ENCODE results near the gene TMEM225B.
"Not testable (repeated sequence)": the region's sequence is repeated elsewhere in the genome, so short reads cannot be mapped to it uniquely, and the experiment has no call there.

TMEM225B gene

GRCh38 chr7:99579956-99580777 is 17.9 kb upstream of the TMEM225B start:
- peak; percentile 50 to 51 for DNase-seq

DNA sequence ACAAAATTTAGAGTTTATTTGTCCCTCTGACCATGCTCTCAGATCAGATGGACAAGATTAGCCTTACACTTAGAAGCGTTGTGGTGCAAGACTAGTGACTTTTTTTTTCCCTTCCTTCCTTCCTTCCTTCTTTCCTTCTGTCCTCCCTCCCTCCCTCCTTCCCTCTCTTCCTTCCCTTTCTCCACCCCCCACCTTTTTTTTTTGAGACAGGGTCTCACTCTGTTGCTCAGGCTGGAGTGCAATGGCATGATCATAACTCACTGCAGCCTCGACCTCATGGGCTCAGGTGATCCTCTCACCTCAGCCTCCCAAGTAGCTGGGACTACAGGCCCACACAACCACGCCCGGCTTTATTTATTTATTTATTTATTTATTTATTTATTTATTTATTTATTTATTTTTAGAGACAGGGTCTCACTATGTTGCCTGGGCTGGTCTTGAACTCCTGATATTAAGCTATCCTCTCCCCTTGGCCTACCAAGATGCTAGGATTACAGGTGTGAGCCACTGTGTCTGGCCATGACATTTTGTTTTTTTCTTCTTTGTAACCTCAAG is 17.2 kb upstream of the TMEM225B start:
- DNase-seq: not testable (repeated sequence)

DNA sequence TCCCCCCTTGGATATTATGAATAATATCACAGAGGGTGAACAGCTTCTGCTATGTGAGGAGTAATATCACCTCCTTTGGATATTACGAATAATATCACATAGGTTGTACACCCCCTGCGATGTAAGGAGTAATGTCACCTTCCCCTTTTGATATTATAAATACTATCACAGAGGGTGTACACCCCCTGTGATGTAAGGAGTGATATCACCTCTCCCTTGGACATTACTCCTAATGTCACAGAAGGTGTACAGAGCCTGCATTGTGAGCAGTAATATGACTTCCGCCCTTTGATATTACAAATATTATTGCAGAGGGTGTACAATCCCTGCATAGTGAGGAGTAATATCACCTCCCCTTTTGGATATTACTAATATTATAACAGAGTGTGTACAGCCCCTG is 9.2 kb upstream of the TMEM225B start:
- no peak for DNase-seq

- DNase-seq: no peak
Observed at GRCh38 chr7:99594948-99595745, 2.9 kb upstream of the TMEM225B start.

DNA sequence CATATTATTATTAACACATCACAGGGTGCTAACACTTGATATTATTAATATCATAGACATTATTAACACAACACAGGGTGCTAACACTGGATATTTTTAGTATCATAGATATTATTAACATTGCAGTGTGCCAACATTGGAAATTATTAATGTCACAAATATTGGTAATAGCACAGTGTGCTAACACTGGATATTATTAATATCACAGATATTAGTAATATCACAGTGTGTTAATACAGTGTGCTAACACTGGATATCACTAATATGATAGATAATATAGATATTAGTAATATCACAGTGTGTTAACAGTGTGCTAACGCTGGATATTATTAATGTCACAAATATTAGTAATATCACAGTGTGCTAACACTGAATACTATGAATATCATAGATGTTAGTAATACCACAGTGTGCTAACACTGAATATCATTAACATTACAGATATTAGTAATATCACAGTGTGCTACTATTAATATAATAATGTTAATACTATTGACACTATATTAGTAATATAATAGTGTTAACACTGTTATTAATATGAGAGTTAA is 1.6 kb upstream of the TMEM225B start:
- no peak for DNase-seq

DNA sequence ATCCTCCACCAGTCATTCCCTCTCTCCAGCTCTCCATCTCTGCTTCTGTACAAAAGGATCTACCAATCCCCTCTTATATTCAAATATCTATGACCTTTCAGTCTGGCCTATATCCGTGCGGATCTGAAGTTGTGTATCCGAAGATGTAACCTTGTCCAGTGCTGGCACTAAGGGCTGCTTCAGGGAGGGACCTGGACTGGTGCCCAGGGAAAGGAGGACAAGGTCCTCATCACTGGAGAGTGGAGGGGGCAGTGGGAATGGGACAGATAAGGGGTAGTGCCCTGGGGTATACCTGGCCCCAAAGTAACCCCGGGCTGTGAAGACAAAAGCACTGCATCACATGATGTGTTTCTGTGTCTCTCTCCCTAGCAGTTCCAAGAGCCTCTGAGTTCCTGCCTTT is 1.8 kb downstream of the TMEM225B start:
- no peak for DNase-seq

DNA sequence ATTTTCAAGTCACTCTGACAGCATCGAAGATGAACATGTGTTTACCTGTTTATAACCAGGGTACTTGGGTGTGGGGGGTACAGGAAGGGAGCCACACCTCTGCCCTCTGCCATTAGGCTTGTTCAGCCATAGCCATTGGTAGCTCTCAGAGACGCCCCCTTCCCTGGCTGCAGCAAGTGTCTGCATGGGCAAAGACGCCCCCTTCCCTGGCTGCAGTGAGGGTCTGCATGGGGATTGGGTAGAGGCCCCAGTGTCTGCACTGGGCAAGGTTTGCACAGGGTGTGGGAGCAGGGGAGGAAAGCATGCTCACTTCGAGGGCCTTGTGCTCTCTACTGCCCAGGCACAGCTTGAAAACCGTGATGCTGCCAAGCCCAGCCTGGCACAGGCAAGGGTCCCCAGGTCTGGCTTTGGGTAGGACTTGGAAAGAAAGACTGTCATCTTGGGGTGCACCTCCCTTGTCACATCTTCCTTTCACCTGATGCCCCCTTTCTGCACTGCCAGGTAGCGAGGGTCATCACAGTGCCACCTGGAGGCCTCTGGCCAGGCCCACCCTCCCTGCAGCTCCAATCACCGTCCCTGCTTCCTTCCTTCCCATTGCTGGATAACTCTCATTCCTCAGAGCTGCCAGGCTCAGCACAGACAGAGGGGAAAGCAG is 3.7 kb downstream of the TMEM225B start:
- no peak for DNase-seq

GRCh38 chr7:99605527-99605926 is 7.5 kb downstream of the TMEM225B start:
- no peak for DNase-seq

DNA sequence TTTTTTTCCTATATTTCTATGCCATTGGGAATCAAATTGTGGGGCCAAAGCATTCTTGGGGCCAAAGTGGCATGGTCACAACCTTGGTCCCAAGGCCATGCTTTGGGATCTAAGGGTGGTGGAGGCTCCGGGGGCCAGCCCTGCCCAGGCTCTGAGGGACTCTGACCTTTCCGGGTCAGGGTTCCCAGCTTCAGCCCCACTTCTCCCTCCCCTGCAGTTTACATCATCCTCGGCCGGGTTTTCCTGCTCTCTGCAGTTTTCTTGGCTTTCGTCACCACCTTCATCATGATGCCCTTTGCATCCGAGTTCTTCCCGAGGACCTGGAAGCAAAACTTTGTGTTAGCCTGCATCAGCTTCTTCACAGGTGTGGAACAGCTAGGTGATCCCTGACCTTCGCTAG is 8.5 kb downstream of the TMEM225B start:
- DNase-seq: no peak

DNA sequence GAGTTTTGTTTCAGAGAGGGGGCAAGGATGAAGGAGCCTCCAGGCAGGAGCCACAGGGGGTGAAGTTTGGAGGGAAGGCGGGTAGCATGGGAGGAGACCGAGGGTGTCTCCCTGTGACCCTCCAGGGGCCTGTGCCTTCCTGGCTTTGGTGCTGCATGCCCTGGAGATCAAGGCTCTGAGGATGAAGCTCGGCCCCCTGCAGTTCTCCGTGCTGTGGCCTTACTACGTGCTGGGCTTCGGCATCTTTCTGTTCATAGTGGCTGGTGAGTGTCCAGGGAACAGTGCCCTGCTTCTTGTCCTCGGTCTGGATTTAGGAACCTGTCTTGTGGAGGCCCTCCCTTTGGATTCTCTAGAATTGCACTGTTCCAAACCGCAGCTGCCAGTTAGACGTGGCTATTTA is 9.5 kb downstream of the TMEM225B start:
- no peak for DNase-seq

DNA sequence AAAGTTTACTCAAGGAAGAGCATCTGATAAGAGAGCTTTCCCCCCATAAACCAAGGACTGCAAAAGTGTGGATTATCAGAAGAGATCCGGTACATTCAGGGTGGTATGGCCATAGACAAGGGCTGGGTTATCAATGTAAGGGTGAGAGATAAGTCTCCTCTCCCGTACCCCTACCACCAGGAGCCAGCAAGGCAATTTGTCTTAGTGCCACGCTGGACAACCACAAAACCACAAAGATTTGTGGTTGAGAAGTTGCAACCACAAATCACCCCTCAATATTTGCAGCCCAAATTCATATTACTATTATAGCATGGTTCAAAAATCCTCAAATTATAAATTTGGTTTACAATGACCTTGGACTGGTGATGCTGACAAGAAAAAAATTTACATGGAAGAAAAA is 16.4 kb downstream of the TMEM225B start:
- no peak for DNase-seq

DNA sequence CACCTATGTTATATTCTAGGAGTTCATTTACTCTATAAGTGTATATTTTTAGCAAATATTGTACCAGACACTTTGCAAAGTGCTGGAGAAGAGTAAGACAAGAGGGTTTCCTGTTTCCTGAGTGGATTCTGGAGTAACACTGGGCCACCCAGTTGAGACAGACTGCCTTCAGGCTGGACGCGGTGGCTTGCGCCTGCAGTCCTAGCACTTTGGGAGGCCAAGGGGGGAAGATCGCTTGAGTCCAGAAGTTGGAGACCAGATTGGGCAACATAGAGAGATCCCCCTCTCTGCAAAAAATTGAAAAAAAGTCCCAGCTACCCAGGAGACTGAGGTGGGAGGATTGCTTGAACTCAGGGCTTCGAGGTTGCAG is 17.9 kb downstream of the TMEM225B start:
- DNase-seq: no peak

DNA sequence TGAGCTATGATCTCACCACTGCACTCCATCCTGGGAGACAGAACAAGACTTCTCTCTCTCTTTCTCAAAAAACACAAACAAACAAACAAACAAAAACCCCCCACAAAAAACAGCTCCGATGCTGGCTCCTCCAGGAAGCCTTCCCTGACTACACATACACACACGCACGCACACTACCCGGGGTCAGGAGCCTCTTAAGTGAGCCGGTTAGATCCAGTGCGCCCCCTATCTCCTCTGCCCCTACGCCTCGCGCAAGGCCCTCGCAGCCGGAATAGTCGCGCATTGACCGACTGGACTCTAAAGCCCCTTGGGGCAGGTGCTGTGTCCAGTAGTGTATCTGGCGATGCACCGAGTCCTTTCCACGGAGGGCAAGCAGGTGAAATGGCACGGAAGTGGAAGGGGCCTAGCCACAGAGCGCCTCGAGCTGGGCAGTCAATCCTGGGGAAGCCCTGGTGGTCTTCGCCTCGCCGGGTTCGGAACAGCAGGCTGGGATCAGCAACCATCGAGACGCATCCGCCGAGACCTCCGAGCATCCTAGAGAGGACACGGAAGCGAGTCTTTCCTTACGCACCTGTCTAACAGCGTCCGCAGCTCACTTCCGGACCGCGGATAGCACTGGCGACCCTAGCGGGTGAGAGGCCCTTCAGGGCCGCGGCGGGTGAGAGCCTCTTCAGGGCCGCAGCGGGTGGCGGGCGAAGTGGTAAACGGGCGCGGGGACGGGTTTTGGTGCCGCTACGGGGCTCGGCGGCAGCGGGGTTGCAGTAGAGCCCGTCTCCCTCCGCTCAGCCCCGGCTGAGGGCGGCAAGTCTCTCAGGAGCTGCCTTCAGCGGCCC is 18.5 kb downstream of the TMEM225B start, which contains the start of gene ZSCAN25:
Gene ZSCAN25, plus strand, starts transcription at position 588 of the 833 bp plus-strand sequence. CDS start 2,661 bp downstream, outside the sequence.
- peak; percentile 89 for DNase-seq

DNA sequence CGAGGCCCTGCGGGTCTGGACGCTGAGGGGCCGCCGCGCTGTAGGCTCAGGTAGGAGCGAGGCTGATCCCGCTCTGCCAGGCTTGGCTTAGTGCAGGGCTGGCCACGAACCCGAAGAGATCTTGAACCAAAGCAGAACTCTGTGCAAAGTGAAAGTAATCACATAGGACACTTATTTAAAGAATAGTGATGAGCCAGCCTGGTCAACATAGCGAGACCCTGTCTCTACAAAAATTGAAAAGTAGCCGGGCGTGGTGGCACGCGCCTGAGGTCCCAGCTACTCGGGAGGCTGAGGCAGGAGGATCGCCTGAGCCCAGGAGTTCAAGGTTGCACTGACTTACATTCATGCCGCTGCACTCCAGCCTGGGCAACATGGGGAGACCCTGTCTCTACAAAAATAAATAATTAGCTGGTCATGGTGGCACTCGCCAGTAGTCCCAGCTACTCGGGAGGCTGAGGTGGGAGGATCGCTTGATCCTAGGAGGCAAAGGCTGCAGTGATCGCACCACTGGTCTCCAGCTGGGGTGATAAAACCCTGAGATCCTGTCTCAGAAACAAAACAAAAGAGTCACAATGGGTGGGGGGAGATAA is 19.2 kb downstream of the TMEM225B start:
- DNase-seq: no peak

- no peak for DNase-seq
Observed at GRCh38 chr7:99618726-99619125, 20.7 kb downstream of the TMEM225B start.

DNA sequence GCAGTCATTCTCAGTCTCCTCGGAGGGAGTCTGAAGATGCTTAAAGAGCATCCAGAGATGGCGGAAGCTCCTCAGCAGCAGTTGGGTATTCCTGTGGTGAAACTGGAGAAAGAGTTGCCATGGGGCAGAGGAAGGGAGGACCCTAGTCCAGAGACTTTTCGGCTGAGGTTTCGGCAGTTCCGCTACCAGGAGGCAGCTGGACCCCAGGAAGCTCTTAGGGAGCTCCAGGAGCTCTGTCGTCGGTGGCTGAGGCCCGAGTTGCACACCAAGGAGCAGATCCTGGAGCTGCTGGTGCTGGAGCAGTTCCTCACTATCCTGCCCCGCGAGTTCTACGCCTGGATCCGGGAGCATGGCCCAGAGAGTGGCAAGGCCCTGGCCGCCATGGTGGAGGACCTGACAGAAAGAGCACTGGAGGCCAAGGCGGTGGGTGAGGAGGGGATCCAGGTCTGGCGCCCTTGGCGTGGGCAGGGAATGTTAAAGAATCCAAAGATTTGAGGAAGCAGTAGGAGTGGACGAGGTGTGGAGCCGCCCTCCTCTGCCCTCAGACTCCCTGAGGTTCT is 21.6 kb downstream of the TMEM225B start:
- no peak for DNase-seq

- no peak for DNase-seq
Observed at GRCh38 chr7:99621271-99621670, 23.2 kb downstream of the TMEM225B start.

GRCh38 chr7:99622596-99622995 is 24.5 kb downstream of the TMEM225B start:
- DNase-seq: no peak

DNA sequence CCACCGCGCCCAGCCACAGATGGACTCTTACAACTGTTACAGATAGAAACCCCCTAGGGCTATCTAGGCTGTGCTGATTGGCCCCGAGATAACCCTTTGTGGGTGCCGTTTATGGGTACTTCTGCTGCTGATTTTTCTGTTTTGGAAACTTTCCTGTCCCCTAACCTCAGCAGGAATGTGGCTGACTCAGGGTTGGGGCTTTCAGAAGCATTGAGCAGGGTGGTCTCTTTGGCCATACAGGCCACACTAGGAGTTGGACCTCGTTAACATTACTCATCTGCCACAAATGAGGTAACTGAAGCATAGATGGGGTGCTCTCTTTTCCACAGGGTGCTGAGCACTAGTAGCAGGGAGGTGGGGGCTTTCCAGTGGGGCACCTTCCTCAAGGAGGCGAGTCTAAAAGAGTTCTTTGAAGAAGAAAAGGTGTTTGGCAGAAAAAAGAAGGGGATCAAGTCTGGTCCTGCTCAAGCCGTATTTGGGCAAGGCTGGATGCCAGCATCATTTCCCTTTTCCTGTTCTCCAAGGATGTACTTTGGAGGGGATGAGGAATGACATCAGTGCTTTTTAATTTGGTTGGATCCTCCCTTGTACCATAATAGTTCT is 25.1 kb downstream of the TMEM225B start:
- DNase-seq: peak in 1 of 2 donors; percentile 14

GRCh38 chr7:99623702-99624447 is 25.8 kb downstream of the TMEM225B start:
- DNase-seq: no peak
